GM19025 (cell line): Measurements from ENCODE around the gene MYO7B.

Experiments used
- ATAC-seq: cut with Tn5 transposase; IDR thresholded peaks from one replicate; pipeline ENCODE4 v1.9.1; 2021; ENCODE audit warnings: mild to moderate bottlenecking, low read depth, moderate library complexity; ENCODE audit not compliant: unreplicated experiment

The MYO7B gene

GRCh38 chr2:127584047-127584446 is 48.6 kb downstream of the MYO7B start:
- no peak for ATAC-seq

DNA sequence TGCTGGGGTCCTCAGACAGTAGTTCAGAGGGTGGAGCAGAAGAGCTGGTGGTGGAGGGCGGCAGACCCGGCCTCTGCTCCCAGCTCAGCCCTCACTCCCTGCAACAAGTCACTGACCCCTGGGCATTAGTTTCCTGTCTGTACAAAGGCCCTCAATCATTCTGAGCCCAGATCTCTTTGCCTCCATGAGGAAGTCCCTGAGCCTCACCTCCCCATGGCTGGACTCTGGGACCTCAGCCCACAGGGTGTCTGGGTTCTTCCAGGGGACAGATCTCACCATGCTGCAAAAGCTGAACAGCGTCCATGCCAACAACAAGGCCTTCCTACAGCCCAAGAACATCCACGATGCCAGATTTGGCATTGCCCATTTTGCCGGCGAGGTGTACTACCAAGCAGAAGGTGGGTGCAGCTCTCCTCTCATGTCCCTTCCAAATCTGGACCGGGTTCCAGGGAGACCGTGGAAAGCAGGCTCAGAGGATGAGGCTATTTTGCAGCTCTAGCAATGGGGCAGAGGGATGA is 49.1 kb downstream of the MYO7B start:
- ATAC-seq = no peak

GRCh38 chr2:127585270-127585807 is 49.9 kb downstream of the MYO7B start:
- no peak for ATAC-seq

GRCh38 chr2:127586136-127586535 is 50.7 kb downstream of the MYO7B start:
- ATAC-seq = no peak

GRCh38 chr2:127586746-127587295 is 51.3 kb downstream of the MYO7B start:
- ATAC-seq = no peak

GRCh38 chr2:127588241-127588640 is 52.8 kb downstream of the MYO7B start:
- no peak for ATAC-seq

GRCh38 chr2:127589358-127589757 is 53.9 kb downstream of the MYO7B start:
- no peak for ATAC-seq

DNA sequence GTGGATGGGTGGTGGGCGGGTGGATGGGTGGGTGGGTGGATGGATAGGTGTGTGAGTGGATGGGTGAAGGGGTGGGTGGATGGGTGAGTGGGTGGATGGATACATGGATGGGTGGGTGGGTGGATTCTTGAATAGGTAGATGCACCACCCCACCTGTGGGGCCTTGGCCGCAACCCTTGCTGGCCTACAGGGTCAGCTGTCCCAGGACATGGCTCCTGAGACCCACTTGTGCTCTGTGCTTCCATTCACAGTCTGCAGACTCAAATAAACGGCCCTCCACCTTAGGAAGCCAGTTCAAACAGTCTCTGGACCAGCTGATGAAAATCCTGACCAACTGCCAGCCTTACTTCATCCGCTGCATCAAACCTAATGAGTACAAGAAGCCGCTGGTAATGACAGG is 54.4 kb downstream of the MYO7B start:
- no peak for ATAC-seq

GRCh38 chr2:127590386-127591190 is 55.1 kb downstream of the MYO7B start:
- ATAC-seq = no peak

GRCh38 chr2:127591221-127591923 is 55.9 kb downstream of the MYO7B start:
- ATAC-seq = no peak

GRCh38 chr2:127592761-127593227 is 57.3 kb downstream of the MYO7B start:
- ATAC-seq = no peak

GRCh38 chr2:127593228-127594115 is 58.0 kb downstream of the MYO7B start:
- ATAC-seq = no peak

- ATAC-seq = no peak
Observed at GRCh38 chr2:127594116-127594591, 58.7 kb downstream of the MYO7B start.

DNA sequence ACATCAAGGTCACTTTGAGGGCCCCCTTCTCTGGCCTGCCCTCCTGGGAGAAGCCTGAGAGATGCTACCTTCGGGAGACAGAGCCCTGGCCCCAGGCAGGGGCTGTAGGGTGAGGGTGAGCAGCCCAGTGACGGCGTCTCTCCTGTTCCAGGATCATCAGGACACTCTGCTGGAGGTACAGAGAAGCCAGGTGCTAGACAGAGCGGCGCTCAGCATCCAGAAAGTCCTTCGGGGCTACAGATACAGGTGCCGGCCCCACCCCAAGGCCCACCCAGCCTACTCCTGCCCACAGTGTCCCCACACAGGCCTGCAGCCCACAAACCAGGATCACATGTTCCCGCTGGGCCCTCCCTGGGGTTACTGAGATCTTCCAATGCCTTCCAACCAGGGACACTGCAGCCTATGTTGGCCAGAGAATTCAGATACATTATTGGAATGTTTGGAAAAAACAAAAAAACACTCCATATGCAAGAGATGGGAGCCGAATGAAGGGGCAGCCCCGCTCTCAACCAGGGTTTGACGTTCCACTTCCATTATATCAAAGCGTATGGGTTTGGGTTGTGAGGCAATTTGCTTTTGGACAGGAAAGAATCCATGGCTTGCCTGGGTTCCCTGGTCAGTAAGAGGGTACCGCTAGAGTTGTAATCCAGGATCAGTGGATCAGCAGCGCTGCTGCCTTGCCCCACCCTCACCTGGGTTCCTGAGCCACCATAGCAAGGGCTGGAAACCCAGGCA is 61.0 kb downstream of the MYO7B start:
- ATAC-seq = no peak

GRCh38 chr2:127597046-127597983 is 61.8 kb downstream of the MYO7B start:
- ATAC-seq = no peak

DNA sequence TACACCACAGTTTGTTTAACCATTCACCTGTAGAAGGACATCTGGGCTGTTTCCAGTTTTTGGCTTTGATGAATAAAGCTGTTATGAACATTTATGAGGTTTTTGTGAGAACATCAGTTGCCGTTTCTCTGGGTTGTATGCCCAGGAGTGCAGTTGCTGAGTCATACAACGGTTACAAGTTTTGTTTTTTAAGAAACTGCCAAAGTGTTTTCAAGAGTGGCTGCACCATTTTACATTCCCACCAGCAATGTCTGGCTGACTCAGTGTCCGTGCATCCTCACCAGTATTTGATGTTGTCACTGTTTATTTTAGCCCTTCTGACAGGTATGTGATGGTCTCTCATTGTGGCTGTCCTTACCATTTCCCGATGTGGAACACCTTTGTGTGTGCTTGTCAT is 62.5 kb downstream of the MYO7B start:
- no peak for ATAC-seq

- no peak for ATAC-seq
Observed at GRCh38 chr2:127598711-127599110, 63.2 kb downstream of the MYO7B start.

DNA sequence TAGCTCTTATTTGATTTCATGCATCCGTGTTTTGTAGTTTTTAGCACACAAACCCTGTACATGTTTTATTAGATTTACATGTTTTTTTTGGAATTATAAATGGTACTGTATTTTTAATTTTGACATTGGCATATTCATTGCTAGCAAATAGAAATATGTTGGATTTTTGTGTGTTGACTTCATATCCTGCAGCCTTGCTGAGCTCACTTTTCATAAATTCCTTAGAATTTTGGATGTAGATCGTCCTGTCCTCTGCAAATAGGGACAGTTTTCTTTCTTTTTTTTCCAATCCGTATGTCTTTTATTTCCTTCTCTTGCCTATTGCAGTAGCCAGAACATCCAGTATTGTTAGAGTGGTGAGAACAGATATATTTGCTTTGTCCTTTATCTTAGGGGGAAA is 63.7 kb downstream of the MYO7B start:
- no peak for ATAC-seq
